Stimulated activated CD8-positive, alpha-beta memory T cell treated with anti-CD3 and anti-CD28 coated beads, Interleukin-12 subunit alpha, Interleukin-12 subunit beta, amount 100 ng/mL, for 4 hours (primary cell): ENCODE data around the gene MAGEB17.
"Not testable (repeated sequence)": the region's sequence is repeated elsewhere in the genome, so short reads cannot be mapped to it uniquely, and the experiment has no call there.

Experiments
- DNase-seq: peaks from one replicate; pipeline ENCODE4 v3.0.0-alpha.2; 2020; ENCODE audit warnings: low read depth

Gene MAGEB17

DNA sequence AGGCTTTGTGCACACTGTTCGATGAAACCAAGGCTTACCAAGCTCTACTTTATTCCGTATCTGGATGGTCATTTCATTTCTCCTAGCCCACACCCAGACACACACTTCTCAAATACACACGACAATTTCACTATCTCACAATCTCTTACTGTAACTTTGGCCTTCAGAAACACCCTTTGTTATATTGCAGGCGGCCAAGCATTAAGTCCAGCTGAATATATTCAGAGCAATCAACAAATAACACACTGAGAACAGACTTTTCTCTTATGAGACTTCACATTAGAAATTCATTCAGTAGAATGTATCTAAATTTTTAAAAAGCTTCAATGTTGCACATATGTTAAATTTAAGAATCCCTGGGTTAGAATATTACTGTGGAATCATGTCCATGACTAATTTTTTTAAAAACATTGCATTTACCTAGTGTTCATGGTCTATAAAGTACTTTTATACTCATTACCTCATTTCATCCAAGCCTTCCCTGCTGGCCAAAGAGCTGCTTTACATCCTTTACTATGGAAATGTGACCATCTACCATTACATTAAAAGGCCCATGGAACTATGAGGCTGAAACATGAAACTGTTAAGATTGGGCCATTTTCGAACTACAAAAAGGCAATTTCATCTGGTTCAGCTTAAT, 10.5 kb upstream of the MAGEB17 start:
- no peak for DNase-seq

DNA sequence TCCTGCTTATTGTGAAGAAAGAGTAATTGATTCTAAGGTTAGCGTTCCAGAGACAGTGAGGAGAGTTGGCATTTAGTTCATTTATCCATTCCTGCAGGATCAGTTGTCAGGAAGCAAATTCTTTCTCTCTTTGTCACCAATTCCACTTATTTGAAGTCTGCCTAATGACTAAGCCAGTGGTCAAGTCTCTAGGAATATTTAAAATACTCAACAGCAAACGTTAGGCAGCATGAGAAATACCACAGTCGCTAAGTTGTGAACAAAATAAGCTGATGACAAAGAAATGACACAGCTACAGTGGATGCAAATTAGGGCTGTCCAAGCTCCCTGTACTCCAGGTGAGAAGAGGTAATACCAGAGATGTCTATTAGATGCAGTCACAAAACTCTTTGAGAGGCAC, 6.6 kb upstream of the MAGEB17 start:
- no peak for DNase-seq

GRCh38 chrX:16161173-16161572, 6.1 kb upstream of the MAGEB17 start:
- not testable (repeated sequence) for DNase-seq

GRCh38 chrX:16162391-16162790, 4.9 kb upstream of the MAGEB17 start:
- DNase-seq: no peak

GRCh38 chrX:16164748-16165147, 2.5 kb upstream of the MAGEB17 start:
- no peak for DNase-seq

GRCh38 chrX:16171039-16171438, 3.8 kb downstream of the MAGEB17 start:
- no peak for DNase-seq

- no peak for DNase-seq
These were observed 4.7 kb downstream of the MAGEB17 start for GRCh38 chrX:16171944-16172343.

DNA sequence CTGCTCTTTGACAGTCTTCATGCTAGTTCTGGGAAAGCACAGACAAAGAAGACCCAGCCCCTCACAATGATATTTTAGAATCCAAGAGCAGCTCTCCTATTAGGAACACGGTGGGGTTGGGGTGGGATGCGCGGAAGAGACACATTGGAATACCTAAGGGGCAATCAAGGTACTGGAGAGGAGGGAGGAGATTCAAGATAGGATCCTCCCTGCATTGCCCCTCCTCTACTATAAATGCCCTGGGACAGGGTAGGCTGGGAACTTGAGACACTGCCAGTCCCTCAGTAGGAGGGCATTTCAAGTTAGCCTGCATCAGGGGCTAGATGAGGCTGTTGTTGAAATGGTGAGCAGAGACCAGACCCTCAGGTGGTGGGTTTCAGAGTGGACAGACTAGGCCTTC, 5.1 kb downstream of the MAGEB17 start:
- DNase-seq: no peak

DNA sequence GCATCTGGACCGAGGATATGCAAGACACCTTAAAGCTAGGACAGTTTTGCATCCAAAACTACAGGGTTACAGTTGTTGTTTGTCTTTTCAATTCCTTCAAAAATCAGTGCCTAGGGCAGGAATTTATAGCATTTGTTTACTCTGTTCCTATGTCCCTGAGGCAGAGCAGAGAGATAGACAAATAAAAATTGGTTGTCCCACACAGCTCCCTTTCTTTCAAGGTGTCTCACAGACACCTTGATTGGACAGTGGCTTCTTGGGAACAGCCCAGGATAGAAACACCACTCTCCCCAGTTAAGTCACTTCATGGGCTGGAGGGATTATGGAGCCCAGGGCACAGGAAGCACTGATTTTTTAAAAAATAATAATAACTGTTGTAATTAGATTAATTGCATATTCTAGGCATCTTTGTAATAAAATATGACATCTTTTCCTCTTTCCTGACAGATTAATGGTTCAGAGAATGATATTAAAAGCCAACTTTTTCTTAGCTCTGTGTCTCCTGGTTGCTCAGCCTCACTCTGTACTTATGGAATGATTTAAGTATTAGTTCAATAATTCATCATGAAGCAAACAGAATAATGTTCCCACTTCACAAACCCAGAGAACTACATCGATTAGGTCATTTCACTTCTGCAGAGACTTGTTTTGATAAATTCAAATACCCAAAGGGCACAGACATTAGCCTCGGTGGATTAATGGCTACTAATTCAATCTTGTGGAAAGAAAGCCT, 8.2 kb downstream of the MAGEB17 start:
- no peak for DNase-seq

DNA sequence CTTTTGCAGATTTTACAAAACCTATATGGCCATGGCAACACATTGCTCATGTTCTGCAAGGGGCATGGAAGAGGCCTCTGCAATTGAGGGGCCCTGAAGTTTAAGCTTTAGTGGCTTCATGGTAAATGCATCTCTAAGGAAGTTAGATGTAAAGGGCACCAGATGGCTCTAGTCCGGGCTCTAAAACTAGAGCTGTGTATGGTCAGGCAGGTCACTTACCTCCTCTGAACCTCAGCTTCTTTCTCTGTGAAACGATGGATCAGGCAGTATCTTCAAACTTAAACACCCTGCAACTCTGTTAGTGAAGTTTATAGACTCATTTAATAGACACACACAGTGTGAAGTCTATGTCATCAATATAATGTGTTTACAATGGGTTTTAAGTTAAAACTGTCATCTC, 10.0 kb downstream of the MAGEB17 start:
- DNase-seq: no peak

- DNase-seq: not testable (repeated sequence)
These were observed 16.6 kb downstream of the MAGEB17 start for GRCh38 chrX:16183843-16184242.

DNA sequence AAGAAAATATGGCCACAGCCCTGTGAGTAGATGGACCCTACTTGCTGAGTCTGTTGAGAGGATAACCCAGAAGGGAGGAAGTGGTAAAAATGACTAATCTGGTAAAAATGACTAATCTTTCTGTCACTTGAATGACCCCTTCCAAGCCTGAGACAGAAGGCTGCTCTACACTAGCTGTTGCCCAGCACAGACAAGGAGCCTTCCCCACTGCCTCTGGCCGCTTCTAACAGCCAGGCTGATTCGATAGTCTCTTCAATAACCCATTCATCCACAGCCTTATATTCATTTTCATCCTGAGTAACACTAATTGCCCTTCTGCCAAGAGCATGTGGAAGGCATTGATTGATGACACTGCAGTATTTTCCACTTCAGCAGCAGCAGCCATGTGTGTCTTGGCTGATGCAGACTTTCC, 18.4 kb downstream of the MAGEB17 start:
- DNase-seq: no peak

- no peak for DNase-seq
These were observed 19.2 kb downstream of the MAGEB17 start for GRCh38 chrX:16186380-16187007.

- no peak for DNase-seq
These were observed 19.9 kb downstream of the MAGEB17 start for GRCh38 chrX:16187024-16187760.

GRCh38 chrX:16188687-16189086, 21.4 kb downstream of the MAGEB17 start:
- no peak for DNase-seq

GRCh38 chrX:16191605-16192004, 24.3 kb downstream of the MAGEB17 start:
- DNase-seq: no peak

DNA sequence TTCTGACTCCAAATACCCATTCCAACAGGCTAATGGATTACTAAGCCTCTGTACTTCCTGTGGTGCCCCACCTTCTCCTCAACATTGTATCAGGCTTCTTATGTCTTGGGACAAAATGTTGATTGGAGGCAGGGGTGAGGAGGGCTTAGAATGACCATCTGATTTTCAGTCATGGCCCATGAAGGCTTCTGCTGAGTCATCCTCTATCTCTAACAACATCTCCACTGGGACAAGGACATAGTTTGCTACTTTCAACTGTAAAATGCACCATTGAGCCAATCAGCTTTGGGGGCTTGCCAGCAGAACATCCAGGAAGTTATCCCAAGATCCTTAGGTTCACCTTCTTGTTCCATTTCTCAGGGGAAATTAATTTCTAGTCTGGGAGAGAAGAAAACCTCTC, 29.5 kb downstream of the MAGEB17 start:
- no peak for DNase-seq

- DNase-seq: no peak
These were observed 32.1 kb downstream of the MAGEB17 start for GRCh38 chrX:16199343-16199742.

DNA sequence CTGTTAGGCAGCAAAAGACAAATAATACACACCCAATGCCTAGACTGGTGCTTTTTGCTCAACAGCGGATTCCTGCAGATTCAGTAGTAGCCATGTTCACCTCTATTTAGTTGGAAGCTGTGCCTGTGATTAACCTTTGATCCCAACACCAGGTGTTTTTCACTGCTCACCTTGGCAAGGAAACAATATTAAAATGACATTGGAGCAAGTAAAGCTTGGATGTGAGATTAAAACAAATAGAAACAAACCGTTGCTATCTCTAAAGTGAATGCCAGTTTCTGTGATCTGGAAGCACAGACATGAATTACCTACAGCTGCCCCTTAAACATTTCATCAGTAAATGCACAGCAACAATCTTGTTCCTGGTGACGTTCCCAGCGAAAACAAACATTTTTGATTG, 35.7 kb downstream of the MAGEB17 start:
- DNase-seq: no peak

- no peak for DNase-seq
These were observed 37.3 kb downstream of the MAGEB17 start for GRCh38 chrX:16204538-16204937.

DNA sequence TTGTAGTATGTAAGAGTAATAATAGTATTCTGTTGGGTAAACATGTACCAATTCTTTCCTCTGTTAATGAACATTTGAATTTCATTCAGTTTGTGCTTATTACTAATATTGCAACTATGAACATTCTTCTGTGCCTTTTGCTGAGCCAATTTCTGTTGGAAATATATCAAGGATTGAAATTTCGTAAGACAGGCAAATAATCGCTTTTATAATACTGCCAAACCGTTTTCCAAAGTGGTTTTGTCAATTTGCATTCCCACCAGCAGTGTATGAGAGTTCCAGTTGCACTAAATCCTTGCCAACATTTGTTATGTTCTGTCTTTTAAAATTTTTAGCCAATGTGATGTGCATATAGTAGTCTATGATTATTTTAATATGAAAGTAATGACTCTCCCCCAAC, 38.6 kb downstream of the MAGEB17 start:
- no peak for DNase-seq

DNA sequence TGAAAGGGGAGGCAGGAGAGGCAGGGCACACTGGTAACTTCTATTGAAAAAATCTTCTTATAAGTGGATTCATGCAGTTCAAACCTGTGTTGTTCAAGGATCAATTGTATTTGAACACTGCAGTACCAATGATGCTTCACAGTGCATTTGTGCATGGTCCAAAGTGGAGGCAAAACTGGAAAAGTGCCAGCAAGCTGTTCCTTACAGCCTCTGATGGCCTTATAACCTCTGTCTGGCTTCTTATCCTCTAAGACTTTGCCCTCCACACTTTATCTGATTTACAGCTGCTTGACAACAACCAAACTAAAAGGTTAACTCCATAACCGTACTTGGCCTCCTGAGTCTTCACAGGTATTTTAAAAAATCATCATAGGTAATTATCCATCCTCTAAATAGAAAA, 40.4 kb downstream of the MAGEB17 start:
- DNase-seq: no peak

DNA sequence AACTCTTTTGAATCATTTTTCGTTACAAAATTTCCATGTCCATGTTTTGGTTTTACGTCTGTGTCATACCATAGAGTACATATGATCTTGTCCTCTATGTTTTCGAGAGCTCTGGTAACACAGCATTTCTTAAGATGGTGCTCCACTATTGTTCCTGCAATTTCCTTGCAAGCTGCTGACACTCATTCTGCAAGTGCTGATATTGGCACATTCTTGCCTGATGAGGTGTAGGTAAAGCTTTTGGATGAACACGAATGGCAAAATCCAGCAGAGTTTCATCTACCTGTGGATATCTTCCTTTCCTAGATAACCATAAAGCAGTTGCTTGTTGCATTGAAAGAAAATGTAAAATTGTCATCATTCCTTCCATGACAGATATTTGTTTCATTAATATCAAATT, 41.3 kb downstream of the MAGEB17 start:
- DNase-seq: no peak
